K562 (cell line): ENCODE measurements around the gene HSPA1L. TPM values are rescaled to one million over a fixed set of nuclear protein-coding genes. Genes with fewer than 3 reads are reported as not detected.
A peak's percentile ranks its signal among the peaks of the same experiment; 100 is the strongest.

Source experiments
- AFF4 ChIP-seq: sonication (generic); formaldehyde crosslinking; IDR thresholded peaks from 2 replicates; pipeline ENCODE4 v1.8.0; 2023; ENCODE audit warnings: mild to moderate bottlenecking, missing genetic modification reagents
- ERF ChIP-seq: fragments of 450-650 bp; formaldehyde crosslinking; IDR thresholded peaks from 2 replicates; pipeline ENCODE4 v1.4.0; 2020; ENCODE audit warnings: mild to moderate bottlenecking, mixed read lengths
- FOXM1 ChIP-seq, 2 experiments: fragments of 450-650 bp in 1 of 2; sonication (generic) in 1 of 2; formaldehyde crosslinking in 1 of 2; IDR thresholded peaks; 2 replicates each; pipeline versions ENCODE4 v1.6.1 to v1.9.0; 2017 to 2022; ENCODE audit warnings: low read depth in 2 of 2, mild to moderate bottlenecking in 2 of 2, missing genetic modification reagents in 1 of 2, moderate library complexity in 1 of 2
- HDAC1 ChIP-seq, 2 experiments: fragments of 450-650 bp; IDR thresholded peaks; 2 replicates each; pipeline ENCODE4 v1.6.1; 2016 to 2017; ENCODE audit warnings: inconsistent platforms in 1 of 2, mild to moderate bottlenecking in 1 of 2, moderate library complexity in 1 of 2
- HDGF ChIP-seq: fragments of 450-650 bp; IDR thresholded peaks from 2 replicates; pipeline ENCODE4 v1.6.1; 2016
- MAFK ChIP-seq: IDR thresholded peaks from 2 replicates; pipeline ENCODE4 v1.6.1; 2011; ENCODE audit warnings: low read length, improper control_type of control experiment
- MLLT1 ChIP-seq, 2 experiments: fragments of 450-650 bp; IDR thresholded peaks; 2 replicates each; pipeline ENCODE4 v1.6.1; 2016
- MTA1 ChIP-seq: fragments of 450-650 bp; IDR thresholded peaks from 2 replicates; pipeline ENCODE4 v1.6.1; 2017; ENCODE audit warnings: borderline replicate concordance
- NR2C2 ChIP-seq, 2 experiments: fragments of 200-800 bp in 1 of 2; sonication (Bioruptor generic) in 1 of 2; sonication (generic) in 1 of 2; formaldehyde crosslinking in 1 of 2; IDR thresholded peaks; 2 replicates each; pipeline versions ENCODE4 v1.6.1 to v1.8.0; 2016 to 2022; ENCODE audit warnings: mild to moderate bottlenecking in 1 of 2, missing compliant biosample characterization in 1 of 2, missing genetic modification characterization in 1 of 2, missing genetic modification reagents in 1 of 2
- SMARCC2 ChIP-seq: fragments of 450-650 bp; IDR thresholded peaks from 2 replicates; pipeline ENCODE4 v1.6.1; 2017; ENCODE audit warnings: antibody characterized with exemption, moderate library complexity, mild to moderate bottlenecking, low read depth
- SP1 ChIP-seq: sonication (generic); formaldehyde crosslinking; IDR thresholded peaks from 2 replicates; pipeline ENCODE4 v1.8.1; 2022; ENCODE audit warnings: mild to moderate bottlenecking, missing genetic modification reagents
- TBP ChIP-seq: optimal IDR thresholded peaks from 2 replicates; pipeline ENCODE3; 2011; ENCODE audit warnings: low read depth, low read length, improper control_type of control experiment
- THRA ChIP-seq: fragments of 450-650 bp; IDR thresholded peaks from 2 replicates; pipeline ENCODE4 v1.6.1; 2017; ENCODE audit warnings: mild to moderate bottlenecking, moderate library complexity
- ZBTB1 ChIP-seq: sonication (generic); formaldehyde crosslinking; IDR thresholded peaks from 2 replicates; pipeline ENCODE4 v1.8.1; 2023; ENCODE audit warnings: missing genetic modification reagents, low read depth, mild to moderate bottlenecking, borderline replicate concordance
- ZNF395 ChIP-seq: fragments of 200-800 bp; sonication (Bioruptor generic); IDR thresholded peaks from 2 replicates; pipeline ENCODE4 v1.6.1; 2017; ENCODE audit warnings: missing genetic modification characterization, missing compliant biosample characterization
- ZNF639 ChIP-seq, 2 experiments: fragments of 200-800 bp in 1 of 2; sonication (Bioruptor generic) in 1 of 2; sonication (generic) in 1 of 2; formaldehyde crosslinking in 1 of 2; IDR thresholded peaks in 1 of 2; conservative IDR thresholded peaks in 1 of 2; 2 replicates each; pipeline versions ENCODE4 v1.5.0 to v1.6.1; 2016 to 2020; ENCODE audit warnings: missing compliant biosample characterization in 1 of 2, missing genetic modification characterization in 1 of 2, missing genetic modification reagents in 1 of 2
- polyA plus RNA-seq, 8 experiments: library from polyadenylated mRNA; depleted of rRNA in 4 of 8; stranded (reverse) in 5 of 8; unstranded in 3 of 8; fragments of >200 nt; fragmentation: Nextera tagmentation in 2 of 8; fragmentation: Illumina TruSeq in 1 of 8; extraction: Ambion mirVana in 2 of 8; extraction: Trizol in 1 of 8; gene quantifications; 2 replicates each; pipeline versions ENCODE4 v1.2.1 to v1.2.3, GENCODE V29; 2011 to 2014; ENCODE audit warnings: inconsistent platforms in 1 of 8, missing spikeins in 1 of 8
- total RNA-seq, 7 experiments: library from RNA; depleted of rRNA in 6 of 7; stranded (reverse); fragments of >200 nt in 6 of 7; fragmentation: Illumina TruSeq in 2 of 7; extraction: Trizol in 2 of 7; gene quantifications; 2 replicates each; pipeline versions ENCODE4 v1.2.1 to v1.2.3, GENCODE V29; 2011 to 2021; ENCODE audit warnings: low replicate concordance in 1 of 7

Gene HSPA1L
- total and polyA plus RNA-seq, 9 of the 15 experiments (the other 6 are each of a cell fraction or from before 2014, with no cell fraction given), result 0.14 to 2.1 (median 1.3) TPM

- no peak for TF ChIP-seq MAFK
- no peak for TF ChIP-seq THRA
- 0 out of 2 replicates have a peak, but pooled peaks have one; percentile 47 for TF ChIP-seq NR2C2 (CRISPR knock-in tag; IDR thresholded peaks at IDR 0.05)
- no peak for TF ChIP-seq NR2C2 (tag; IDR thresholded peaks at IDR 0.05)
- no peak for TF ChIP-seq ZNF639 (CRISPR knock-in tag; conservative IDR thresholded peaks at IDR 0.05 in 1 of 2, IDR thresholded peaks at IDR 0.05 in 1 of 2)
- 0 out of 2 replicates have a peak, but pooled peaks have one; percentile 0 for TF ChIP-seq ZBTB1 (CRISPR knock-in tag)
- peak in 1 of 2 experiments; percentile 78; a peak in 1 of 4 replicates for TF ChIP-seq HDAC1 (IDR thresholded peaks at IDR 0.05)
- TF ChIP-seq AFF4 (CRISPR knock-in tag), result no peak
- TF ChIP-seq ZNF395 (CRISPR knock-in tag), result peak; percentile 52; the same call in 1 of the 2 replicates
- TF ChIP-seq TBP, result peak; percentile 55
- TF ChIP-seq FOXM1 (IDR thresholded peaks at IDR 0.05; ENCODE audit: low read depth), result no peak
- TF ChIP-seq FOXM1 (CRISPR knock-in tag; IDR thresholded peaks at IDR 0.05; ENCODE audit: low read depth), result peak; percentile 70; the same call in 1 of the 2 replicates
- TF ChIP-seq SMARCC2, result no peak
- peak; percentile 97 for TF ChIP-seq HDGF
- peak; percentile 78; the same call in 1 of the 2 replicates for TF ChIP-seq MTA1
- peak in 1 of 2 experiments; percentile 64; a peak in 2 of 4 replicates for TF ChIP-seq MLLT1 (IDR thresholded peaks at IDR 0.05)
- 0 out of 2 replicates have a peak, but pooled peaks have one; percentile 8 for TF ChIP-seq ERF (CRISPR knock-in tag)
- peak; percentile 97 for TF ChIP-seq SP1 (CRISPR knock-in tag)
Measured at GRCh38 chr6:31769684-31770371, 45.3 kb downstream of the HSPA1L start (continued).
